ENCODE measurements around the gene DYSF. TPM values are rescaled to one million over a fixed set of nuclear protein-coding genes. Genes with fewer than 3 reads are reported as not detected.

The DYSF gene
- total RNA-seq, 4 donors from 2014 or later = 3.7 to 18.7 (median 10.6) TPM

DNA sequence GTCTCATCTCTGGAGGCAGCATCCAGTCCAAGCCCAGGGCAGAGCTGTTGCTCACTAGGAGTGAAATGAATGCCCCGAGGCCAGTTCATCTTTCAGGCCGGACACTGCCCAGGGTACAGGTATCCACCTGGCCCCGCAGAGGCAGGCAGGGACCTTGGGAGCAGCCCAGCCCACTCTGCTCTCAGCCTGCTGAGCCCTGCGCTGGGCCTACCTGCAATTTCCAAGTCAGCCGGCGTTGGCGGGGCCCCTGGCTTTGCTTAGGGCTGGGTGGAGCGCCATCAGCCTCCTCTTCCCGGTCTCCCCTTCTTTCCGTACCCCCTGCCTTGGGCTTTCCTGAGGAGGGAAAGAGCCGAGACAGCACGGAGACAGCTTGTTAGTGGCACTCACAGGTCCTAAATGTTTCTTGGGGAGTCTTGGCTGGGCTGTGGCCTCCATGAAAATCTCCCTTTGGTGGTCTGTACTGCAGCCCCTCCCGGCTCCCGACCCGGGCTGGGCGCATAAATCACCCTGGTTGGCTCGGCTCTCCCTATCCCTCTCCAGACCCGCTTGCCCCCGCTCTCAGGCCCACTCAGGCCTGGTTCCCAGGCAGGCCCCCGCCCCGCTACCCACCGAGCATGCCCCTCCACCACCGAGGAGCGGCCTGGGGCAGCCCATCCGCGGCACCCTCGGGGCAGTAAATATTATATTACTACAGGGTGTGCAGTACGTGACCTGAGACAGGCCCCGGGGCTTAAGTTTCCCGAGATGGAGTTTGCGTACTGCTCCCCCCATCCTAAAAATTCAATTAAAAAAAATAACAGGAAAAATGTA, 106.7 kb downstream of the DYSF start:
- Histone ChIP-seq H3K4me3 (no peak overlapping the region), H3K4me1 (no peaks in the 10 kb centered on the region), H3K36me3 (no peaks in the 10 kb centered on the region), H3K27ac (no peak overlapping the region), H3K27me3 (no peaks in the 10 kb centered on the region), H3K9me3 (no peaks in the 10 kb centered on the region)
- in situ Hi-C loops (cut with MboI; ENCODE audit: low pct_ligation_motif_present in 1 of 4, low pct_unique_long_range_greater_than_20kb in 1 of 4, low sequenced_read_pairs in 3 of 4) = loop anchor here in 2 of 4 donors (10.0 to 25.0 kb wide), 4 partner anchors 577 to 1177 kb away; partner anchors contain the start of gene CYP26B1 (in 1 of the 2)
- no peak for DNase-seq
- intact Hi-C loops (cut with DNase I; ENCODE audit: low total_unique reads) = loop anchor here (10.0 kb wide), 1 partner anchor 435 kb away; no protein-coding TSS in a partner anchor
- TF ChIP-seq POLR2A (IDR thresholded peaks at IDR 0.05) = no peak
- TF ChIP-seq EP300 (IDR thresholded peaks at IDR 0.05; ENCODE audit: low read depth) = no peak
- TF ChIP-seq POLR2AphosphoS5 (IDR thresholded peaks at IDR 0.05) = no peak
- TF ChIP-seq, protein P1, sequence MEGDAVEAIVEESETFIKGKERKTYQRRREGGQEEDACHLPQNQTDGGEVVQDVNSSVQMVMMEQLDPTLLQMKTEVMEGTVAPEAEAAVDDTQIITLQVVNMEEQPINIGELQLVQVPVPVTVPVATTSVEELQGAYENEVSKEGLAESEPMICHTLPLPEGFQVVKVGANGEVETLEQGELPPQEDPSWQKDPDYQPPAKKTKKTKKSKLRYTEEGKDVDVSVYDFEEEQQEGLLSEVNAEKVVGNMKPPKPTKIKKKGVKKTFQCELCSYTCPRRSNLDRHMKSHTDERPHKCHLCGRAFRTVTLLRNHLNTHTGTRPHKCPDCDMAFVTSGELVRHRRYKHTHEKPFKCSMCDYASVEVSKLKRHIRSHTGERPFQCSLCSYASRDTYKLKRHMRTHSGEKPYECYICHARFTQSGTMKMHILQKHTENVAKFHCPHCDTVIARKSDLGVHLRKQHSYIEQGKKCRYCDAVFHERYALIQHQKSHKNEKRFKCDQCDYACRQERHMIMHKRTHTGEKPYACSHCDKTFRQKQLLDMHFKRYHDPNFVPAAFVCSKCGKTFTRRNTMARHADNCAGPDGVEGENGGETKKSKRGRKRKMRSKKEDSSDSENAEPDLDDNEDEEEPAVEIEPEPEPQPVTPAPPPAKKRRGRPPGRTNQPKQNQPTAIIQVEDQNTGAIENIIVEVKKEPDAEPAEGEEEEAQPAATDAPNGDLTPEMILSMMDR (IDR thresholded peaks at IDR 0.05) = no peak
- 64 to 79% methylated on average over 5 to 18 of the region's 31 CpGs for WGBS, 2 donors (ENCODE audit: low coverage in 1 of 2)

DNA sequence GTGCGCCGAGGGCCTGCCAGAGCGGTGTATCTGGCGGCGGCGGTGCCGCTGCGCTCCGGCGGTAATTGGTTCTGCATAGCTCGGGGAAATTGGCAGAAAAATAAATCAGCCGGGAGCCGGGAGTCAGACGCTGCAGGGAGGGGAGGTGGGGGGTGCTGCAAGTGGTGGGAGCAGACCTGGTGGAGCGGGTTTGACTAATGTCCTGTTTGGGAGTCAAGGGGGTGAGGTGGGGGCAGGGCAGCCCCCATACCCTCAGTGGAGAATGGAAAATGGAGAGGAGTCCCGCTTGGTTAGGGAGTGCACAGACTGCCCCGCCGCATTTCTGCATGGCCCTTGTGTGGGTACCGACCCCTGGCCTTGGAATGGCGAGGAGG, 107.3 kb downstream of the DYSF start:
- Histone ChIP-seq H3K27me3 (no peaks in the 10 kb centered on the region), H3K4me3 (no peak overlapping the region), H3K27ac (no peak overlapping the region), H3K36me3 (no peaks in the 10 kb centered on the region), H3K4me1 (no peaks in the 10 kb centered on the region), H3K9me3 (no peaks in the 10 kb centered on the region)
- in situ Hi-C loops (cut with MboI; ENCODE audit: low pct_ligation_motif_present in 1 of 4, low pct_unique_long_range_greater_than_20kb in 1 of 4, low sequenced_read_pairs in 3 of 4) (loop anchor here in 1 of 4 donors (25.0 kb wide), 3 partner anchors 577 to 1177 kb away; partner anchors contain the start of gene CYP26B1), intact Hi-C loops (cut with DNase I; ENCODE audit: low total_unique reads) (no loop called here)
- 71% methylated on average over 20 of the region's 20 CpGs; no CpG with 5 or more reads in 1 of the 2 donors for WGBS, 2 donors (ENCODE audit: low coverage in 1 of 2)
- TF ChIP-seq POLR2AphosphoS5 (IDR thresholded peaks at IDR 0.05) = no peak
- no peak for TF ChIP-seq EP300 (IDR thresholded peaks at IDR 0.05; ENCODE audit: low read depth)
- TF ChIP-seq, protein P1 (IDR thresholded peaks at IDR 0.05) = no peak
- no peak for TF ChIP-seq POLR2A (IDR thresholded peaks at IDR 0.05)
- no peak for DNase-seq

DNA sequence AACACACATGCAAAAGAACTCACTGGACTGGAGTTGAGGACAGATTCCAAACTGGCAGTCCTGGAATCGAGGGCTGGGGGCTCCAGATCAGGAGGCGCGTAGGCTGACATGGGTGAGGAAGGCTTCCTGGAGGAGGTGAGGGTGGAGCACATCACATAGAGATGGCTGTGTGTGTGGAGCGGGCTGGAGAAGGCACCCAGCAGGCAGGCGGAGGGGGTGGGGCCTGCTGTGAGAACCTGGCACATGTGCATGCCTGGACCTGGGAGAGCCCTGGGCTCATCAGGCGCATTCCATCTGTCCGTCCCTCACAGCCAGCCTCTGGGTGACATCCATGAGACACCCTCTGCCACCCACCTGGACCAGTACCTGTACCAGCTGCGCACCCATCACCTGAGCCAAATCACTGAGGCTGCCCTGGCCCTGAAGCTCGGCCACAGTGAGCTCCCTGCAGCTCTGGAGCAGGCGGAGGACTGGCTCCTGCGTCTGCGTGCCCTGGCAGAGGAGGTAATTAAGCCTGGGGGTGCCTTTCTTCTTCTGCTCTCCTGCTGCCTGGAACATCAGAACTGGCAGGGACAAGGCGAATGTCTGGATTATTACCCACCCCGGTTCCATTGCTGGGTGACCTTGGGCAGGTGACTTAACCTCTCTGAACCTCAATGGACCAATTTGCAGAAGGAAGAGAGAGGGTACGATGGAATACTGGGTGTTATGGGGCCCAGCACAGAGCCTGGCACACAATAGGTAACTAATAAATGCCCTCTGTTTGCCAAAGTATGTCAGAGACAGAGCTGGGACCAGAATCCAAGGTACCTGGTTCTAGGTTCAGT, 108.3 kb downstream of the DYSF start:
- in situ Hi-C loops (cut with MboI; ENCODE audit: low pct_ligation_motif_present in 1 of 4, low pct_unique_long_range_greater_than_20kb in 1 of 4, low sequenced_read_pairs in 3 of 4) = loop anchor here in 1 of 4 donors (25.0 kb wide), 3 partner anchors 576 to 1176 kb away; partner anchors contain the start of gene CYP26B1
- Histone ChIP-seq H3K27ac (no peak overlapping the region), H3K36me3 (no peaks in the 10 kb centered on the region), H3K27me3 (no peaks in the 10 kb centered on the region), H3K4me3 (no peak overlapping the region), H3K4me1 (no peaks in the 10 kb centered on the region), H3K9me3 (no peaks in the 10 kb centered on the region)
- intact Hi-C loops (cut with DNase I; ENCODE audit: low total_unique reads) = no loop called here
- whole genome bisulfite sequencing, 2 donors (ENCODE audit: low coverage in 1 of 2) = 84 to 92% methylated on average over 5 to 15 of the region's 15 CpGs
- TF ChIP-seq, protein P1 (IDR thresholded peaks at IDR 0.05) = no peak
- no peak for TF ChIP-seq POLR2A (IDR thresholded peaks at IDR 0.05)
- TF ChIP-seq EP300 (IDR thresholded peaks at IDR 0.05; ENCODE audit: low read depth) = no peak
- no peak for DNase-seq

DNA sequence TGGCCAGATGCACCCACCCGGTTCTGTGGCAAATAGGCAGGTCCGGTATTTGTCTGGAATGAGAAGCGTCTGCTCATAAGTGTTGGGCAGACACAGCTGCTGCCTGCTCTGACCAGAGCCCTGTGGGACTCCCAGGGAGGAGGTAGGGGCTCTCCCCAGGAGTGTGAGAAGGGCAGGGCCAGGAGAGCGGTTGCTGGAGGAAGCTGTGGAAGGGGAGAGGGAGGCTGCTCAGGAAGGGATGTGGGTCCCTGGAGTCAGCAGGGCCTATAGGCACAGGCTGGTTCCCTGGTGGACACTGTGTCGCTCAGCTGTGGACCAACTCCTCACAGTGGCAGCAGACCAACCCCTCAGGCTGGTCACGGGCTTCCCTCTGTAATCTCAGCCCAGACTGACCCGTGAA, 109.2 kb downstream of the DYSF start:
- TF ChIP-seq POLR2AphosphoS5 (IDR thresholded peaks at IDR 0.05) = no peak
- TF ChIP-seq, protein P1 (IDR thresholded peaks at IDR 0.05) = no peak
- no peak for TF ChIP-seq EP300 (IDR thresholded peaks at IDR 0.05; ENCODE audit: low read depth)
- TF ChIP-seq POLR2A (IDR thresholded peaks at IDR 0.05) = no peak
- no peak overlapping the region for H3K4me3 ChIP-seq
- H3K36me3 ChIP-seq = no peaks in the 10 kb centered on the region
- in situ Hi-C loops (cut with MboI; ENCODE audit: low pct_ligation_motif_present in 1 of 4, low pct_unique_long_range_greater_than_20kb in 1 of 4, low sequenced_read_pairs in 3 of 4) (loop anchor here in 1 of 4 donors (25.0 kb wide), 3 partner anchors 575 to 1175 kb away; partner anchors contain the start of gene CYP26B1), intact Hi-C loops (cut with DNase I; ENCODE audit: low total_unique reads) (no loop called here)
- H3K9me3 ChIP-seq = no peaks in the 10 kb centered on the region
- no peak for DNase-seq
- no peak overlapping the region for H3K27ac ChIP-seq
- H3K4me1 ChIP-seq = no peaks in the 10 kb centered on the region
- no peaks in the 10 kb centered on the region for H3K27me3 ChIP-seq
- WGBS, 2 donors (ENCODE audit: low coverage in 1 of 2) = 63% methylated on average over 7 of the region's 7 CpGs; no CpG with 5 or more reads in 1 of the 2 donors

Data from transverse colon (tissue), 4 donors.